Non-pigmented ciliary epithelial cell (primary cell): ENCODE results near the gene MGAT3.
A peak's percentile ranks its signal among the peaks of the same experiment; 100 is the strongest.

ENCODE experiments used
- DNase-seq: peaks from one replicate; pipeline ENCODE4 v3.0.0-alpha.2; 2010; ENCODE audit warnings: low read depth

The MGAT3 gene

DNA sequence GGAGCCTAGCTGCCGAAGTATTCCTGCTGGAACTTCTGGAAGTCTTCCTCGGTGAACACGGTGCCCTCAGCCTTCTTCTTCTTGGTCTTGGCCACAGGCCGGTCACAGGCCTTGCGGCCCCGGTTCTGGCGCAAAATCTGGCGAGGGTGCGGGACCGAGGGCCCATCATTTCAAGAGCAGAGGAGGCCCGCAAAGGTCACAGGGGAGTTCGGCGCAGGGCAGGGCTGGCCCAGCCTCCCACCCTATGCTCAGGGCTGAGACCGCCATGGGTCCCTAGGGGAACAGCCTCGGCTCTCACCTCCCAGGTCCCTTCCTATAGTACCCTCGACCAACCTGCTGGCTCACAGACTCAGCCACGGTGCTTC lies 72.7 kb downstream of the MGAT3 start:
- DNase-seq: no peak

GRCh38 chr22:39530116-39530515 lies 73.3 kb downstream of the MGAT3 start:
- DNase-seq: no peak

DNA sequence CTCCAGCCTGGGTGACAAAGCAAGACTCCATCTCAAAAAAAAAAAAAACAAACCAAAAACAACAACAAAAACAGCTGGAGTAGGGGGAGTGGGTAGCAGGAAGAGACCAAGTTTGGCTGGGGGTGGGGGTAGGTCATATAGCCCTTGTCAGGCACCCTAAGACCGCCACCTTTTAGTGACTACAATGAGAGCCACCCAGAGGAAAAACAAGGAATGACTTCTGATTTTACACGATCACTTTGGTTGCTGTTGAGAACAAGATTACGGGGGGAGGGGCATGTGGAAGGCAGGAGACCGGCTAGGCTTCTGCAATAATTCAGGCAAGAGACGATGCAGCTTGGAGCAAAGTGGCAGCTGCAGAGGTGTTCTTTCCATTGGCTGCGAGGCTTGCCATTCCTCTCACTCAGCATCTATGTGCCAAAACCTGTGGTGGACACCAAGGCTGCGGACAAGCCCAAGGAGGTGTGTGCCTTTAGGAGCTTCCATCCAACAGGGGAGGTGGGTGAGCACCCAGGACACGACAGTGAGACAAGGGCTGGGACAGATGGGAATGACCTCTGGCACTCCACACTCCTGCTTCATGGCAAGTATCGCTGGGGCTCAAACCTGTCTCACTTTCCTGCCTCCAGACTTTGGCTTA lies 74.0 kb downstream of the MGAT3 start:
- no peak for DNase-seq

DNA sequence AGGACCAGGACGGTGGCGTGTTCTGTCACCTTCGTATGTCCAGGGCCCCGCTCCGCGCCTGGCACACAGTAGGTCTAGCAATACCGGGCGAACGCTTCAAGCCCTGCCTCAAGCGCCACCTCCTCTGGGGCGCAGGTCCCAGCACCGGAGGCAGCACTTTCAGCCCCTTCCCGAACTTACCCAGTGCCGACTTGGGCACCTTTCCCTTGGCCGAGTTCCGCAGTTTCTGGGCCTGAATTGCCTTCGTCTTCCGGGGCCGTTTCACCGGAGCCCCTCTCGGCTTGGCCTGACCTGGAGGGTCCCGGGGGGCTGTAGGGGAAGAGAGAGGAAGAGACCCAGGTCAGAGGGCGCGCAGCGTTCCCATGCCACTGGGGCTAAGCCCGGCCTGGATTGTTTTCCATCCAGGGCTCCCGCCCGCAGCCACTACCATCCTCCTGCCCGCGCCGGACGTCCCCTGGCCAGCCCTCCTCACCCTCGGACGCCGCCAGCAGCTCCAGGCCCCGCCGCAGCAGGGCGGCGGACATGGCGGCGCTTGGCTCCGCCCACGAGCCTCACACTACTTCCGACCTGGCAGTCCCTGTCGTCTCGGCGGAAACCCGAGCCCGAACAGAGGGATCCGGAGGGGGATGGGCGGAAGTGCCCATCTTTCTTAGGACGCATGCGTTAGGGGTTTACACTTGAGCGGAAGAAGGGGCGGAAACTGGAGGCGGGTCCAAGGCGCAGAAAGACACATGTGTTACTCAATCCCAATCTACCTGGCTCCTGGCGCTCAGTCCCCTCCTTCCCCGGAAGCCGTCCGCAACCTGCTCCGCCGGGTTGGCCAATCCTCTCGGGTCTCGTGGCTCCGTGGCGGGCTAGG lies 75.6 kb downstream of the MGAT3 start, which contains the start of gene RPS19BP1:
Gene RPS19BP1 (minus strand): TSS at position 534 of the 859 bp plus-strand sequence. CDS start 10 bp downstream, at position 524.
- peak; percentile 99 for DNase-seq

DNA sequence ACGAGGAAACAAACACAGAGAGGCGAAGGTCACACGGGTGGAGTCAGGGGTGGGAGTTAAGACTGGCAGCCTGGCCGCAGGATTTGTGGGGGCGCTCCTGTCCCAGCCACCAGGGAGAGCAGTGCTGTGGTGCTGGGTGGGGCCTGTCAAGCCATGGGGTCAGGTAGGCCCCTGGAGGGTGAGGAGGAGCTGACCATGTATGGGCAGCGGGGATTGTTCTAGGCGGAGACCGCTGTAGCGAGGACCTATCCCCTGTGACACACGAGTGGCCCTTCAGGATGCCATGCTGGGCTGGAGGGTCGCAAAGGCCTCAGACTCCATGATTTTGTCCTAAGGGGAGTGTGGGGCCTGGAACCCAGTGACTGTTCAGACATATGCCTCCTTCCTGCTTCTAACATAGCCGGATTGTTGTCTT lies 77.3 kb downstream of the MGAT3 start:
- DNase-seq: no peak

DNA sequence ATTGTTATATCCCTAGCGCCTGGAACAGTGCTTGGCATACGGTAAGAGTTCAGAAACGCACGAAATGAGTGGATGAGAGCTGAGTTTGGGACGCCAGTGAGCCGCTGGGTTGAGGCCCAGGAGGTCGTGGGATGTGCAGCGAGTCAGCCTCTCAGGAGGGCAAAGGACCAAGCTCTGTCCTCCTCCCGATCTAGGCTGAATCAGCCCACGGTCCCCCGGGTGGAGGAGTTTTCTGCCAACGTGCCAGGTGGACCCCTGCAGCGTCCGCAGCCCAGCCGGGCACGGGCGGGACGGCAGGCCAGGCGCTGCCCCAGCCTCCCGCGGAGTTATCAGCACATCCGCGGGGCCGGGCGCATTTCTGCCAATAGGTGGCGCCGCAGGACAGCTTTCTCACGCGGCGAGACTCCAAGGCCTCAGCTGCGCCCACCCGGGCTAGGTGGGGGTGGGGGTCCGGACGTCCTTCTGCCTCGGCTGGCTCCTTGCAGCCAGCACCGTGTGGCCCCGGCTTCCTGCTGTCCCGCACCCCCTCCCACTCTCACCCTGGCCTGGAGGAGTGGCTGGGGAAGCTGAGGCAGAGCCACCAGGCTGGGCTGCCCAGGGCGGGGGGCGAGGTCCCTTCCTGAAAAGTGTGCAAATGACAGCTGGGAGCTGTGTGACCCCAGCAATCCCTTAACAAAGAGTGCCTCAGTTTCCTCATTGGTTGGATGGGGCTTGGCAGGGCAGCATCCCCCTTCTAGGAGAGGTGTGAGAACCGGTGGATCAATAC lies 78.0 kb downstream of the MGAT3 start:
- no peak for DNase-seq

GRCh38 chr22:39535357-39535725 lies 78.5 kb downstream of the MGAT3 start:
- no peak for DNase-seq

GRCh38 chr22:39535831-39536449 lies 79.1 kb downstream of the MGAT3 start:
- DNase-seq: no peak

- no peak for DNase-seq
These were observed 79.9 kb downstream of the MGAT3 start for GRCh38 chr22:39536711-39537110.

DNA sequence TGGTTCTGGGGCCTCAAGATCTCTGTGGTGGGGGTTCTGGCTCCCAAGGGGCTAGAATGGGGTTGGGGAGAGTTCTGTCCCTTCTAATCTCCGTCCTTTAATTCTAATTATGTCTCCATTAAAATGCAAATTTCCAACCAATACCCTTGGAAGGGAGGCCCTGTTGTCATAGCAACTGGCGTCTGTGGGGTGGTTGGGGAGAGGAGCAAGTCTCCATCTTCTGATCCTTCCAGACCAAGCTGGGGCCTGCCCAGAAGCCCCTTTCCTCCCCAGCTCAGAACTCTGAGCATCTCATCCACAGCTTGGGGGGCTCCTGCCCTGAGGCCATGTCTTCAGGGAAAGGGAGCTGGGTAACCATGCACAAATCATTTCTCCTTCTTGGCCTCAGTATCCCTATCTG lies 81.2 kb downstream of the MGAT3 start:
- DNase-seq: no peak
